Stimulated activated CD8-positive, alpha-beta memory T cell treated with anti-CD3 and anti-CD28 coated beads, Interleukin-4, amount 100 ng/mL, for 48 hours (primary cell): ENCODE results near the gene SMAD7.
A peak's percentile ranks its signal among the peaks of the same experiment; 100 is the strongest.

Experiments
- DNase-seq: peaks from one replicate; pipeline ENCODE4 v3.0.0-alpha.2; 2020

SMAD7 gene

DNA sequence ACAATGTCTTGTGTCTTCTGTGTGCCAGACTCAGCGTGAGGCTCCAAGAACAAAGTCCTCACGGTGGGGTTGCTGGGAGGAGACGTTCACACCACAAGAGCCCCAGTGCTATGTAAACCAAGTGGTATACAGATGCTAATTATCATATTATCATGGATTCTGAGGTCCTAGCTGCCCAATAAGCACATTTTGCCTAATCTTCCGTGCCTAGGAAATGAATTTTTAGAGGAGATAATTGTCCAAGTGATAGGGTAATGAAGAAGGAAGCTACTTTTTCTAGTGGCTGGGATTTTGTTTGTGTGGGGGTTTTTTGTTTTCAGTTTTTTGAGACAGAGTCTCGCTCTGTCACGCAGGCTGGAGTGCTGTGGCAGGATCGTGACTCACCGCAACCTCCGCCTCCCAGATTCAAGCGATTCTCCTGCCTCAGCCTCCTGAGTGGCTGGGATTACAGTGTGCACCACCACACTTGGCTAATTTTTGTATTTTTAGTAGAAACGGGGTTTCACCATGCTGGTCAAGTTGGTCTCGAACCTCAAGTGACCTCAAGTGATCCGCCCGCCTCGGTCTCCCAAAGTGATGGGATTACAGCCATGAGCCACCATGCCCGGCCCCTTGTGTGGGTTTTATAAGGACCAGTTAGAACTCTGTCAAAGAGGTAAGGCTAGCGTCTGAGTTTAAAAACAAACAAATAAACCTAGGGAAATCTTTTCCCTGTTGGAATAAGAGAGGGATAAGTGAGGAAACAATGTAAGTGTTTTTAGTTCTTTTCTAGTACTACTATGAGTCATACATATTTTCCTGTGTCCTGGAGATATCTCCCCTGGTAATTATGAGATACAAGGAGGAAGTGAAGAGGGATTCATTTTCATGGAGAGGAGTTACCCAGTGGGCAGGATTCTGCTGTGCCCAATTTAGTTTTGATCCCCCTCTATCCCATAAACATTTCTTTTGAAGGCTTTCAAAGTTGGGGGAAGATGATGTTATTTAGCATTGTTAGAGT lies 9.5 kb upstream of the SMAD7 start:
- DNase-seq, result no peak

DNA sequence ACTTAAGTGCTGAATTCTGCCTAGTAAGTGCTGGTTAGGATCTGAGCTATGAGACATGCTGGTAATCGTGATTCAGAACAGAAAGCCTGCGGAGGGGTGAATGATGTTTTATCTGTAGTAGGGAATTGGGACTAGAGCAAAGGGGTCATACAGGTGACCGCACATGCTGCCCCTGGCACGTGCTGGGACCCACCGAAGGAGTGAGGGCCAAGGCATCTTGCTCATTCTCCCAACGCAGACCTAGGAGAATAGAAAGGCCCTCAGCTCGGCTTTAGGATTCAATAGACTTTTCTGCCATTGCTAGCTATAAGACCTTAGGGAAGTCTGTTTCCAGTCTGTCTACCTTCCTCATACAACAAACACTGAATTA lies 8.8 kb upstream of the SMAD7 start:
- no peak for DNase-seq

DNA sequence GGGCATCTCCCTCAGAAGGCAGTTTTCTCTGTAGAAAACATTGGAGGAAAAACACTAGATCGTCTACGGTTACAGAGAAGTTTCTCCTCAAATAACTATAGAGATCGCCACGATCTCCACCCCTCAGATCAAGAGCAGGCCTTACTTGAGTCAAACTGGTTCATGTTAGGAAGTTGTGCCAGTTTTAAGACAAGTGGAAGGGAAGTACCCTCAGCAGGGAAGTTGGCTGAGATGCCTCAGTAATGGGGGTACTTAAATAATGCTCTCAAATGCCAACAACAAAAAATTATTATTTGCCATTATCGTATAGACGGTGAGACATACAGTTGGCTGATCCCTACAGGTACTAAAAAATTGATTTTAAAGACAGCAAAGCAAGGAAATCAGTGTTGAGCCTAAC lies 8.2 kb upstream of the SMAD7 start:
- no peak for DNase-seq

DNA sequence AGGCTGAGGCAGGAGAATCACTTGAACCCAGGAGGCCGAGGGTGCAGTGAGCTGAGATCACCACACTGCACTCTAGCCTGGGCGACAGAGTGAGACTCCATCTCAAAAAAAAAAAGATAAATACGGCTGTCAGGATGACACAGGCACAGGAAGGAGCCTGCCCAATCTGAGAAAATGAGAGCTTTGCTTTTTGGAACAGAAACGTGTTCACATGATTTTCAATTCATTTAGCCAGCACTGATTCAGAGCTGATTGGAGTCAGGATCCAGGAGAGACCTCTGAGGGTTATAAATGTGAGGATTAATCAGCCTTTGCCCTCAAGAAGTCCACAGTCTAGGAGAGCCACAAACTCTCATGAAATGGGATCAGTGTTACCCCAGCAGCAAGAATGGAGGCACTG lies 6.9 kb upstream of the SMAD7 start:
- no peak for DNase-seq

DNA sequence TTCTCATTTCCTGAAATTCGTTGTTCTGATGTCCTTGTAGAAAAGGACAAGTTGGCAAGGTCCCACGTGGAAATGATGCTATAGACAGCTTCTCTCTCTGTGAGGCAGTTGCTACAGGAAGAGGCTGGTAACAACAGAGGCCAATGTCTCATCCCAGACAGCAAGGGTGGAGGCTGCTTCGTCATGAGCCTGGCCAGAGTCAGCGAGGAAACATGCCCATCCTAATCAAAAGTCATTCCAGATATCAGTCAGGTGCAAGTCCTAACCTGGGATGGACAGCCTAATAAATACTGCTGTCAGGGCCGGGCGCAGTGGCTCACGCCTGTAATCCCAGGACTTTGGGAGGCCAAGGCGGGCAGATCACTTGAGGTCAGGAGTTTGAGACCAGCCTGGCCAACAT lies 6.4 kb upstream of the SMAD7 start:
- DNase-seq, result no peak

DNA sequence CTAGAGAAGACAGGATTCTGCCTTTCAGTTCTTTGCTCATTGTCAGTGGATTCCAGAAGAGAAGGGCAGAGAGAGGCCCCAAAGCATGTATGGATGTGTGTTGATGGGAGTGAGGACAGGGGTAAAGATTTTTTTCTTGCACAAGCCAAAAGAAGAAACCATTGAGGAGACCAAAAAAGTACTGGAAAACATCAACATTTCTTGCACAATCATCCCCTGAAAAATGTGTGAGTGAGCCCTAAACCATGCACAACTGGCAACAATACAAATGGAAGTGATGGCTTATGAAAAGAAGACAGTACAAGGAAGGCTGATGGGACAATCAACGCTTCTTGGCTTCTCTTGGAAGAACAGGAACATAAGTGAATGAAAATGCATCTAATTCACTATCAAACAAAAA lies 5.6 kb upstream of the SMAD7 start:
- DNase-seq, result no peak

DNA sequence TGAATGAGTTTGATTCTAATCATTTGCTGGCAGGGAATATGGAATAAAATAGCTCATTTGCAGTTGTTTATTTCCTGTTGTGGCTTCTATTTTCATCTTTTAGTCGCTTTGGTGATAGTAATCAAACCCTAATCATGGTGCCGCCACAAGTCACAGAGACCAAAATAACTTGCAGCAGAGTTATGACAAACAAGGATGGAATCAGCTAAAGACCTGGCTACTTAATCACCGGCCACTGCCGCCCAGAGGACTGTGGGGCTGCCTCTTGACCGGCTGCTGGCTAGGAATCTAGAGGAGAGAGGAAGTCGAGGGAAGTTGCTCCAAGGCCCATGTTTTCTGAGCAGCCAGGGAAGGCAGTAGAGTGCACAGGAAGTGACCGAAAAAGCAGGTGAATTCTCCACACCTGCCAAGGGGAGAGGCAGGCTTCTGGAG lies 5.1 kb upstream of the SMAD7 start:
- no peak for DNase-seq

DNA sequence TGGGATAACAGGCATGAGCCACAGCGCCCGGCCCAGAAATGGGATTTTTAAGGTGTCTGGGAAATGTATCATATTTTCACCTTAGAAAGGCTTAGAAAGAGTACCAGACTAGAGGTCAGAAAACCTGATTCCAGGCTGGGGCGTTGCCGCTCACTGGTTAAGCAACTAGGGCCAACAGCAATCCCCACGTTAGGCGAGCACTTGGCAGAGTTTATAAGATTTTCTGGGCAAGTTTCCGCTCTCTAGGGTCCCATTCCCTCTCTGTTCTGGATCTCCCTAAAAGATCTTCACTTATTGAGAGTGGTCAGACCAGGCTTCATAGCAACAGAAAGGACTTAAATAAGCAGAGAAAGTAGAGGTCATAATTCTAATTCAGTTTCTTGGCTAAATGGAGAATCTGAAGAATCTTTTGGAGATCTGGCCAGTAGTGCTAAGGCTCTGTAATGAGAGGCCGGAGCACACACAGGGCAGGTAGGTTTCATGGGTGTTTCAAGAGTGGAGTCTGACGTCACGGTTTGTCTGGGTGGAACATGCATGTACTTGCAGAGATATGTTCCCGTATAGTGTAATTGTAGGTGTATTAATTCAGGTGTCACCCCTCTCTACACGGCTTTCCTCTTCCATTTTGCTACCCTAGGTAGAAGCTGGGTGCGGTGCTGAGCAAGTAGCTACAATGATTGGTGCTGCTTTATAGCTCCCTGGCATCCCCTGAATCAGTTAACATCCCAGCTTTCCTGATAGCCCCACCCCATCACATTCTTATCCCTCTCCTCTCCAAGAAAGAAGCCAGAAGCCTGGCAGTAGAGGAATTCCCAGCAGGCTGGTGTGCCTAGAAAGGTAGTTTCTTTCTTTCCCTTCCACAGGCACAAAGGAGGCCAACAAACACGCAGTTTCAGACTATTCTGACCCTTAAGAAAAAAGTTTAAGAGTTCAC lies 4.4 kb upstream of the SMAD7 start:
- DNase-seq, result no peak

DNA sequence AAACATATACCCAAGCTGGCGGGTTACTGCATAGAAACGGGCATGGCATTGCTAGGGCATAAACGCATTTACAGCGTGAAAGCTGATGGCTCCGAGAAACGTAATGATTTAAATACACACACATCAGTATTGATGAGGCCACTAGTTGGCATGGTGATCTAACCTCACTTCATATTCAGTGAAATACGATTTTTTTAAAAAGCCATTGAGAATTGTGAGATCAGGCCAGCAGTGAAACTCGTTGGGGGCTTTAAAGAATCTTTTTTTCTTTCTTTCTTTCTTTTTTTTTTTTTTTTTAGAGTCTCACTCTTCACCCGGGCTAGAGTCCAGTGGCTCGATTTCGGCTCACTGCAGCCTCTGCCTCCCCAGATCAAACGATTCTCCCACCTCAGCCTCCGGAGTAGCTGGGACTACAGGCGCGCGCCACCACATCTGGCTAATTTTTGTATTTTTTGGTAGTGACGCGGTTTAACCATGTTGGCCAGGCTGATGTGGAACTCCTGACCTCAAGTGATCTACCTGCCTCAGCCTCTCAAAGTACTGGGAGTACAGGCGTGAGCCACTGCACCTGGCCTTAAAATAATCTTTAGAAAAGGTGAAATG lies 2.4 kb upstream of the SMAD7 start:
- DNase-seq, result no peak

DNA sequence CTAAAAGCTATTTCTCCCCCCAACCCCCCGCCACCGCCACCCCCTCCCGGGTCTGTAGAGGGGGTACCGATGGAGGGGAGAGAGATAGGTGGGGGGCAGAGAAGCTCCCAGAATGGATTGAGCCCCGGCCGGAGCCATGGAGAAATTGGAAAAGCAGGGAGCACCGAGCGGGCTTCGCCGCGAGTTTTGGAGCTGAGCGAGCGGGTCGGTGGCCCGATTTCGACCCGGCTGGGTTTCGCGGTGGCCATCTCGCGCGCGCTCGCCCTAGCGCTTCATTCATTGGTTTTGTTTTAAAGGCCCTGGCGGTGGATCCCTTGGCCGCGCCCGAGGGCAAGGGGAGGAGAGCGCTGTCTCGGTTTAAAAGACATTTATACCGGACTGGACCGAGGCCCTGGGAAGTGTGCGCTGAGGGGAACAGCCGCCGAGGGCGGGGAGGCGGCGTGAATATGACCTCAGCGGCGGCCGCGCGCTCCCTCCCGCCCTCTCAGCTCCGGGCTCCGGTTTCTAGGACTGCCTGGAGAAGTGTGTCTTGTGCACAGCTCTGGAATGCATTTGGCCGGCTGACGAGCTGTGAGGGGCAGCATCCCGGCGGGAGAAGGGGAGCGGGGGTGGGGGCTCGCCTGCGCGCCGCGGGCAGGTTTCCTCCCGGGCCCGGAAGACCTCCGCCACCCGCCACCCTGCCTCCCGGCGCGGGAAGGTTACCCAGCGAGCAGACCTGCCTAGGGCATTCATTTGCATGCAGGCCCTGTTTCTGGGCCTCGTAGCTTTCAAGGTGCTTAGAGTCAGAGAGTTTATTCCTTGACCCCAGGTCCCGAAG lies 1.7 kb upstream of the SMAD7 start:
- peak; percentile 64 for DNase-seq

DNA sequence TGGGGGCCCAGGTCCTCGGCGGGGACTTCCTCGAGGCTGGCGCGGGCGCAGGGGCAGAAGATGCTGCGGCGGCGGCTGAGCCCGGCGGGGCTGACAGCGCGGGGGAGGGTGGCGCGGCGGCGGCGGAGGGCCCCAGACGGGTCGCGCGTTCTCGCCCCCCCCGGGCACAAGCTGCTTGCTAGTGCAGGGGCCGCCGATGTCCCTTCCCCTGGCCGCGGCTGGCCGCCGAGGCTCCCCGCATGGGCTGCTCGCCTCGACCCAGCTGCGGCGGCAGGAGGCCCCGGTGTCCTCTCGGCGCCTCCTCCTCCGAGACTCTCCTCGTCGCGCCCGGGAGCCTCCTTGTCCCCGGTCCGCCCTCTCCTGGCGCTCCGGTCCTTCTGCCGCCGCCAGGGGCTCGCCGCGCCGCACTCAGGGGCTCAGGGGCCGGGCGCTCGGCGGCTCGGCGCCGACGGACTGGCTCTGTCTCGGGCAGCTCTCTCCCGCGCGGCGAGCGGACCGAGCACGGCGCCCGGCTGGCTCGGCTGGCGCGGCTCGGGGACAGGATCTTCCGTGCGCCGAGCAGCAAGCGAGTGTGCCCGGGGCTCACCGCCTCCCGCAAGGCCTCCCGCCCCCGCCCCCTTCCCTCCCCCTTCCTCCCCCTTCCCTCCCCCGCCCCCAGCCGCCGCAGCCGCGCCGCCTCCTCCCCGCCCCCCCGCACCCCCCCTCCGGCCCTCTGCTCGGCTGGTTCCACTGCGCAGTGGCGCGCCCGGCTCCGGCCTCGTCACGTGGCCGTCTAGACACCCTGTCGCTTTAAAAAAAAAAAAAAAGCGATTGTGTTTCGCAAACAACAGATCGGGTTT lies 902 bp upstream of the SMAD7 start:
- DNase-seq, result peak; percentile 75

DNA sequence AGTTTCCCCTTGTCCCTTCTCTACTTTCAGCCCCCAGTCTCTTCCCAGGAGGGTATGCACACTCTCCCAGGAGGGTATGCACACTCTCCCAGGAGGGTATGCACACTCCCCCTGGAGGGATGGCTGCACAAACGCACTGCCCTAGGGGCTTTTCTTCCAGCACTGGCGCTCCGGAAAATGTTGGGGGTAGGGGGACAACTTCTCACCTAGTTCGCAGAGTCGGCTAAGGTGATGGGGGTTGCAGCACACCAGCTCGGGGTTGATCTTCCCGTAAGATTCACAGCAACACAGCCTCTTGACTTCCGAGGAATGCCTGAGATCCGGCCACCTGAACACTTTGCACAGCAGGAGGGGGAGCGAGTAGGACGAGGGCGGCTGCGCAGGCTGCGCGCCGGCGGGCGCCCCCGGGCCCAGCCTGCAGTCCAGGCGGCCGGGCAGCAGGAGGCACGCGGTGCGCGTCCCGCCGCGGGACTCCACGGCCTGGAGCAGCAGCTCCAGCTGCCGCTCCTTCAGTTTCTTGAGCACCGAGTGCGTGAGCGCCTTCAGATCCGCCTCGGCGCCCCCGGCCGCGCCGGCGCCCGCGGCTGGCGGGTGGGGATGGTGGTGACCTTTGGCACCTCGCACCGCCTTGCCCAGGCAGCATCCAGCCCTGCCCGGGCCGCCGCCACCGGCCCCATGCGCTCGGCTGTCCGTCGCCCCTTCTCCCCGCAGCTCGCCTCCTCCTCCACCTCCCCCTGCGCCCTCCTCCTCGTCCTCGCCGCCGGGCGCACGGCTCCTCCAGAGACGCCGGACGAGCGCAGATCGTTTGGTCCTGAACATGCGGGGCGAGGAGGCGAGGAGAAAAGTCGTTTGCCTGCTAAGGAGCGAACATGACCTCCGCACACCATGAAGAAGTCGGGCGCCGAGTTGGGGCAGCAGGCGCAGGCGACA lies 894 bp downstream of the SMAD7 start:
- peak; percentile 53 for DNase-seq

DNA sequence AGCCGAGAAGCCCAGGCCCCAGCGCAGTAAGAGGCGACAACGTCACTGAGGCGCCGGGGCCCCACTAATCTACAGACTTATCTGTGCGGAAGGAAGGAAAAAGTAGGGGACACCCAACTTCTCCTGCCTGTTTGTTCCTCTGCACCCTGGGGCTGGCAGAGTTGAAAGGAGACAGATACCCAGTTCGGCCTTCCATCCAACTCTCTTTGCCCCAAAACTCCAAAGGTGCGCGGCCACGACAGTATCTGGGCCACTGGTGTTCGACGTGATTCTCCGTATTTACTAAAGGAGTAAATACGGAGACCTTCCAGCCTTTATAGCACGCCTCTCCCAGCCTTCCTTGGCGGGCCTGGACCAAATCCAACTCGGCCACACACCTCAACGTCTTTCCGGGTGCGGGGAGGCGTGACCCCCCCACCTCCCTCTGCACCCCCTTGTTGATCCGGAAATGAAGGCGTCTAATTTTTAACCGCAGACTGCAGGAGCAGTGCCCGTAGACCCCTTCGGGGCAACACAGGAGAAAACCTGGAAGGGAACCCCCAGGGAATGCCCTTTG lies 1.6 kb downstream of the SMAD7 start:
- DNase-seq, result peak; percentile 59

DNA sequence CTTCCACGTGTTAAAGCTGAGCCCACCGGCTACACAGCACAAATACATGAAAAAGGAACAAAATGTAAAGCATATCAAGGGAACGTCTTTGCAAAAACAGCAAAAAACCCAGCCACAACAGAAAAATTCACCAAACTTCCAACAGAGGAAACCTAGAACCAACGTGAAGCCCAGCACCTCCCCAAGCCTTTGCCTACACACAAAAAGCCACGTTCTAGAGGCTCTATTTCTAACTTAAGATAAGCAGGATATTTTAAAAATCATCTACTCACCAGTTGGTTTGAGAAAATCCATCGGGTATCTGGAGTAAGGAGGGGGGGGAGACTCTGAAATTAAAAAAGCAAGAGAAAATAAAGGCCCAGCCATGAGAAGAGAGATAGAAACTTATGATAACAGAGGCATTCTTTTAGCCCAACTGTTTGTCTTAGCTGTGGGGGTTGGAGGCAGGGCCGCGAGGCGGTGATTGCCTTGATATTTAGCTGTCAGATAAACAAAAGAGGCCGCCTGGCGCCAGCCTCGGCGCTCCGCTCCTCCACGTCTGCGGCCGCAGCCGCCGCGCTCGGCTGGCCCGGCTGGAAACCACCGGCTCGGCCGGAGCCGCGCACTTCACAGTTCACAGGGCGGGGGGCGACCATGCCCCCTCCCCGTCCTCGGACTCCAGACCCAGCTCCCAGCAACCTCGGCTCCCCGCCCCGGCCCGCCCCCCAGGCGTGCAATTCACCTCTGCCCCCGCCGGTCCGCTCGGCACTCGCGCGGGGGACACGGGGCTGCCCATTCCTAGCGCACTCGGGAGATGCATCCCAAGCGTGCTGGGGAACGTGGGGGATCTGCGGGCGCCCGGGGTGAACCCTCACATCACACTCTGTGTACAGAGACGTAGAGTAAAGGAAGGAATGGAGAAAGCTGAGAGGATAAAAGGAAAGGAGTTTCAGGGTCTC lies 2.4 kb downstream of the SMAD7 start:
- no peak for DNase-seq

DNA sequence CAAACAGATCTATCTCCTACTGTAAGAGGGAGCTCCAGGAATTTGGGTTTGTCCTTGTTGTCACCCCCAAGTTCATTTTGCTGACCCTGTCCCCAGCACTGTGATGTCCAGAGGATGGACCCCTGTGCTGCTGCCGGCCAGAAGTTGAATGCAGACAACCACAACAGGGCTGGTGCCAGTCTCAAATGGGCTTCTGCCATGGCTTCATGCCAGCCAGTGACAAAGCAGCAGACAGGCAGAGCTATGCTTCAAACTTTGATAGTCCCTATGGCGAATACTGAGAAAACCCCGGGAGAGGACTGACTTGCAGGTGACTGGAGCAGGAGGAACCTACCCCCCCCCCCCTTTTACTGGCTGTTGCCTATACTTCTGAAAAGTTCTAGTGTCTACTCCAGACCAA lies 3.2 kb downstream of the SMAD7 start:
- peak; percentile 25 for DNase-seq

DNA sequence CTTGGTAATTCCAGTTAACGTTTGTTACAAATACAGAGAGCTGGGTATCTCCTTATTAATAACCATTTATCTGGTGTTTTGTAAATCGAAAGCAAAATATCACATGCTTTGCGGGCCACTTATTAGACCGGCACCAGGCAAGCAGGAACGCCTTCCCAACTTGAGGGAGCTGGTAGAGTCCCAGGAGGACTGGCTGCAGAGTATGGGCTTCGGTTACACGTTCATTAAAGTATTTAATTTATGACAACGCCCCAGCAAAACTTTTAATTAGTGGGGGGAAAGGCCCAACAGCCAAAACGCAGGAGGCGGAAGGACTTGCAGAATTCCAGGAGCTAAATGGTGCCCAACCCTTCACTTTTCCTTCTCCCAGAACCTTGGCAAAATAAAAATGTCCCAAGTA lies 3.7 kb downstream of the SMAD7 start:
- no peak for DNase-seq

DNA sequence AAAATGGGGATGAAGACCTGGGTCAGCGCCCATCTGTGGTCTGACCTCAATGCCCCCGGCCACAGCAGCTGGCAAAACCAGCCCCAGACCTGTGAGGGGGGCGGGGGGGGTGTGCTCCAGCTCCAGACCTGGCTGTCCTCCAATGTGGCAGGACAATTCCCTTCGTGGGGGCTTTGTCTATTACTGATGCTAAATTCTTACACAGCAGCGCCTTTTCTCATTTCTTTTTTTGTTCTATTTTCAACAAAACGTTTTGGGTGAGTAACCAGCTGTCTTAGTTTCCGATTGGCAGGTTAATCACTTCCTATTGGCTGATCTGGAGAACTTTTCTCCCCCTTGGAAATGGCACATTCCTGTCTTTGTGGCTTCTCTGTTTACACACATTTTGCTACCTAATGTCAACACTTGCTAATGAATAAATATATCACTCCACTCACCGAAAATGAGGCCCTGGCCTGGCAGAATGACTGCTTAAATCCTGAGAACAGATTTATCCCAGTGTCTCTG lies 4.4 kb downstream of the SMAD7 start:
- no peak for DNase-seq

DNA sequence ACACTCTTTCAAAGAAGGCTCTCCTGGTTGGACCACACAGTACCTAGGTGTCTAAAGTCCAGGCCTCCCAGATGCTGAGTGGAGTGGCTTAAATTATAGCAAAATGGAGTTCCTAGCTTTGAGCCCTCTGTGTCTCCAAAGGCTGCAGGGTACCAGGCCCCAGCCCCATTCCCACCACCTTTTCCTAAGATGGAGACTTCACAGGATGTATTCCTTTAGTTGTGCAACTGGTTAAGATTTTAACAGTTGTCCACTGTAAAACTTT lies 4.9 kb downstream of the SMAD7 start:
- no peak for DNase-seq

DNA sequence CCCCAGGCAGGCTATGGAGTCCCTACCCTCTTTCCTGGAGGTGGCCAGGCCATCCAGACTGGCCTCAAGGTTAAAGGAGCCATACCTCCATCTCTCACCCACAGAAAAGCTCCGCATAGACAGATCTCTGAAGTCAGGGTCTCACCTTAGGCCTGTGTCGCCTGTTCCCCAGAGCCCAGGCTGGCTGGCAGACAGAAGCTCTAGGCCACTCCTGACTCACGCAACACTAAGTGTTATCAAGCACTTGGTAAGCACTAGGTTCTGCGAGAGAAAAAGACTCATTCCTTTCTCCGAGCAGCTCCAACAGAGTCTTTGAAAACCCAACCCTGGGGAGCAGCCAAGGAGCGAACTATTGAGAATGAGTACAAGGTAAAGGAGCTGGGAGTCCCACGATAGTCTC lies 6.1 kb downstream of the SMAD7 start:
- DNase-seq, result peak; percentile 21
